DMS153 treated with DMSO at 0.1 percent for 48 hours (cell line): ENCODE data around the gene HEMK1.

Experiments used
- DNase-seq: peaks from one replicate; lab custom pipeline; 2025; ENCODE audit not compliant: unreplicated experiment; lab: John Stamatoyannopoulos, UW

Gene HEMK1, protein sequence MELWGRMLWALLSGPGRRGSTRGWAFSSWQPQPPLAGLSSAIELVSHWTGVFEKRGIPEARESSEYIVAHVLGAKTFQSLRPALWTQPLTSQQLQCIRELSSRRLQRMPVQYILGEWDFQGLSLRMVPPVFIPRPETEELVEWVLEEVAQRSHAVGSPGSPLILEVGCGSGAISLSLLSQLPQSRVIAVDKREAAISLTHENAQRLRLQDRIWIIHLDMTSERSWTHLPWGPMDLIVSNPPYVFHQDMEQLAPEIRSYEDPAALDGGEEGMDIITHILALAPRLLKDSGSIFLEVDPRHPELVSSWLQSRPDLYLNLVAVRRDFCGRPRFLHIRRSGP

DNA sequence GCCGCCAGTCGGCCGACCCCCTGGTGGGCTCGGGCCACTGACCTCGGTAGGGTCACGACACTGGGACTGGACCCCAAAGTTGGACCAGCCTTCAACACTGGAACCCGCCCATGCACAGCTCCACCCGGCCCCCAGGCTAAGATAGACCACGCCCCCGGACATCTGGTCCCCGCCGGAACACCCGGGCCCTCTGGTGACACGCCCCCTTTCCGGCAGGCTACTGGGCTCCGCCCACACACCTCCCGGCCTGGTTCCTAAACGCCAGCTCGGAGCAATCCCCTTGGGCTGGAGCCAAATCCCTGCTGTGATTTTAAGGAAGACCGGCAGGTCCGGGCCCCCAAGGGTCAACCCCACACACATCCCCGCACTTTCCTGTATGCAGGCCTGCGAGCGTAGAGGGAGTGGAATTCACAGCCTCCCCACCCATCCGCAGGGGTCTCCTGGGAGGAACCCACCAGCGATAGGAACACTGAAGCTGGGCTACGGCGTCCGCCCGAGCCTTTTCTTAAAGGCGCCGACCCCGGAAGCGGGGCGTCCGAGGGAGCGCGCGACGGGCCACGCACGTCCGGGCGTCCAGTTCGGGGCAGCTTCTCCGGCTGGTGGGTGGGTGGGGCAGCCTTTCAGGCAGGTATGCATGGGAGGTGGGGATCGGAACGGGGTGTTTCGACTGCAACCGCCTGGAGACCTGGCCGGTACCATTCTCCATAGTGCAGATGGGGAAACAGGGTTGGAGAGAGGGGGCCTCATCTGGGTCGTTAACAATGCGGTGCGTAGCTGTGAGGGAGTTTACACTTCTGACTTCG is at the start of gene HEMK1:
Gene HEMK1 (plus strand): TSS at position 576 of the 803 bp plus-strand sequence. CDS start 1,583 bp downstream, outside the sequence.
- peak; percentile 53 for DNase-seq

DNA sequence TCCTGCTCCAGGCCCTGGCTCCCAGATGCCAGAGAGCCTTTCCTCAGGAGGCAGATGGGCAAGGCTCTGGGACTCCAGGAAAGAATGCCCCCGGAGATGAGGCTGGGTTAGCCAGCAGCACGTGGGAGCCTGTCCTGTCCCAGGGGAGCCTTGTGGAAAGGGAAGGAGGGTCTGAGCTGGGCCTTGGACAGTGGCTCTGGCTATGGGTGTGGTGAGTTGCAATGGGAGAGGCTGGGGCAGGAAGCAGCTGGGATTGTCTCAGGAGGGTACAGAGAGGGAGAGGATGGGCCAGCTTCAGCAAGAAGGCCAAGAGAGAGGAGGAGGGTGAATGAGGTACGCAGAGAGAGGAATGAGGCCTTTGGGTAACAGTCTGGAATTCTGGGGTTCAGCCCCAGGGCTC is 48.5 kb upstream of the HEMK1 start:
- no peak for DNase-seq

DNA sequence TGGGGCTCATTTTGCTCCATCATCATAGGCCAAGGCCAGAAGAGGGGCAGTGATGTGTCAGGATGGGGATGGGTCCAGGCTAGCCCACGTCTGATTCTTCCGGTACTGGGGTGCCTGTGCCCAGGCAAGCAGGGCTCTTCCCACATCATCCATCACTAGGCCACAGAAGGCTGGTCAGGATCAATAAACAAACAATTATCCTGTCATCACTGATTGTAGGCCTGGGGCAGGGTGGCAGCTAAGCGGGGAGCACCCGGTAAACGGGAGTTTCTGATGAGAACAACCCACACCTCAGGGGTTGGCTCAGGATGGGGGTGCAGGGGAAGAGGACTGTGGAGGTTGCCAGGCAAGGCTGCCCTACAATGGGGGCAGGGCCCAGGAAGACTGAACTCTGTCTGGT is 47.8 kb upstream of the HEMK1 start:
- DNase-seq: no peak

DNA sequence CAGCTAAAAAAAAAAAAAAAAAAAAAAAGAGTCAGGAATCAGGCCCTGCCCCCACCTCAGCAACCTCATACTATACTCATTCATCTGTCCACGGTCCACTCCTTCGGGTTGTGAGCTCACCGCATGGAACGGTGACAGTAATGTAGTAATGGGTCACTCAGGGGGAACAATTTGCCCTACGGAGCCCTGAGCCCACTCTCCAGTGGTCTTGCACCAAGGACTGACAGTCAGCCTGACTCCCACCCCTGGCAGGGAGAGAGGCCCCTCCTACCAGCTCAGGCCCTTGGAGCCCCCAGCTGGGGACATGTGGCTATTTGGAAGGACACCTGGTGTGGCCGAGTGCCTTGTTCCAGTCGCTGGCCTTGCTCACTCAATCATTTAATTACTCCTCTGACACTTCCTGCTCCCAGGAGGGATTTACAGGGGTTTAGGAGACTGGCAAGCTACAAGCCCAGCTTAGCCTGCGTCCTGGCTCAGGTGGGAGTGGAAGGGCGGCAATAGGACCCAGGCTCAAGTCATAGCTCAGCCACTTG is 46.0 kb upstream of the HEMK1 start:
- DNase-seq: no peak

DNA sequence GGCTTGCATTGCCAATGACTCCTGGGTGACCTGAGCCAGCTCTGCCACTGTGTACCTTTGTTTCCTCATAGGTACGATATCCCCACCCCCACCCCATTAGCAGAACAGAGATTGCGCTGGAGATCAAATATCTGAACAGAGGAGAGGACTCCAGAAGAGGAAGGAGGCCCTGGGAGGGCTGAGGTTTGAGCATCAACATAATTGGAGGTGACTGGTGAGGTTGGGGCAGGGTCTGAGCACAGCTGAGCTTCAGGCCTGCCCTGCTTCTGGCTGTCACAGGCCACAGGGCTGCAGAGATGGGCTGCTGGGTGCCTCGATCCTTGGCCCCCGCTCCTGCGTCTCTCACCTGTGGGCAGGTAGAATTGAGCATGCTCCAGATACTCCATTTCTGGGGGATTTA is 44.6 kb upstream of the HEMK1 start:
- no peak for DNase-seq

DNA sequence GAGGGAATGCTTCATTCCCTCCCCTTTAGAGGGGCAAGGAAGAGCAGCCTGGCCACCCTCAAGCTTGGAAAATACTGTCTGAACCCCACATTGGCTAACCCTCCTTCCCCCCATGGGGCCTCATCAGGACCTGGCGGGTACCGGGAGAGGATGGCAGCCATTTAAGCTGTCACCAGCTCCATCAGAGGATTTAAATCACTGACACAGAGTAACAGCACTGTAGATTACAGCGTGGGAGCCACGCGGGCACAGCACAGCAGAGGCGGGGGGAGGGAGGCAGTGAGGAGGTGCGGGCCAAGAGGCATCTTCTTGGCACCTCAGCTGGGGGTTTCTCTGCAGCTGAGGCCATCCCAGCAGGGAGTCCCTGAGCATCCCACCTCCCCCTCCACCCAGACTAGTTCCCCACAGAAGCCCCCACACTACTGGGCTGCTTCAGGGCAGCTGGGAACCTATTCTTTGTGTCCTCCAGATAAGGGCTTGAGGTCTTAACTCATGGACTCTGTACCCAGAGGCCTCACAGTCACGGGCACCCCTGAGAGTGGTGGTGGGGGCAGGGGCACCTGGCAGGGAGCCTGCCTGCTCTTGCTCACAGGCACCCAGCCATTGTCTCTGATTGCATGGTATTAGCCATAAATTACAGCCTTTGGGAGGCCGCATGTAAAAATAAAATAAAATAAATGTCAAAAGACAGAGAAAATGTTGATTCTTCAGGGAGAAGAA is 44.0 kb upstream of the HEMK1 start:
- no peak for DNase-seq

DNA sequence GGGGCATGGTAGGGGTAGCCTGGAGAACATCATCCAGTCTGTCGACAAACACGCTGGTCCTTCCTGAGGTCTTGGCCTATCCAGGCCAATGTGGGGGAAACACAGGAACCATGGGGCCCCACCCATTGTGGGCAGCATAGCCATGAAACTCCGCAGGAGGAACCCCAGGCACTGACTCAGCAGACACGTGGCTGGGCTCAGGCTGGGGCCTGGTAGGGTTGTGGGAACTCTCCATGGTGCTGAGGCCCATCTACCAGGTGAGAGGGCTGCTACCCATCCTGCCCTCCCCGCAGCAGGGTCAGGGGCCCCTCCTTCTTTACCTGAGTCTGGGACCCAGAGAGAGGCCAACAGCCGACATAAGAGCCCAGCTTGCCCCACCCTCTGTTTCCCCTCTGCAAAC is 43.3 kb upstream of the HEMK1 start:
- DNase-seq: no peak

DNA sequence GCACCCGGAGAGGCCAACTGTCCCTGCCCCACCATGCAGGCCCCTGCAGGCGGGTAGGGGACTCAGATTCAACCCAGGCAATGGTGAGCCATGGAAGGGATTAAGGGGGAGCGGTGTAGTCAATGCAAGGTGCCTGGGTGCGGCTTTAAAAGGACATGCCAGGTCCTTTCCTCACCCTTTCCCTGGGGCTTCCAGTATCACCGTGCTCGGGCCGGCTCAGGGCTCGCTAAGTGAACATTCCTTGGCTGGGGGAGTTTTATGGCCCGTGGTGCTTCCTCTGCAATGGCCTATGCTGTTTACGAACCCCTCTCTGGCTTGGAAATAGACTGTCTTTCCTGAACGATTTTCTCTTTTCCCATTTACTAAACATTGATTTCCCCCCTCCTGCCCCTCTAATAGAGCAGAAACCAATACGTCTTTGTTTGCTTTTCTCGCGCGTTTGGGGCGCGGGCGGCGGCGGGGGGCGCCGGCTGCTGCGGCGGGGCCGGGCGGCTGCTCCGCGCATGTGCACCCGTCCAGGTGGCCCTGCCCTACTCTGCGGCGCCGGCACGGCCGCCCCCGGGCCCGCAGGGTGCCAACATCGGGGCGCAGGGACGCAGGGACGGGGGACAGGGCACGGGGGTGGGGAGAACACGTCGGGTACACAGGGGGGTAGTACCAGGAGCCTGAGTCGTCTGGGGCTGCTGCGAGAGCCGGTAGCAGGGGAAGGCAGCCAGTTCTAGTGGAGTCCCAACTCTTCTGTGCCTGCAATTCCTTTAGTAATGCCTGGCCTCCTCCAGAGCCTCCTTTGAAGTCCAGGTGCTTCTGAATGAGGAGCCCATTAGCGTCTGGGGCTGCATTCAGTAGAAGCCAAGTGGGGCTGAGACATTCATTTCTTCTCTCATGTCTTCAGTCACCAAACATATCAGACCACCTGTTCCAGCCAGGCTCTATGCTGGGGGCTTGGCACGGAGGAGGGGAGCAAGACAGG is 39.0 kb upstream of the HEMK1 start:
- DNase-seq: no peak

DNA sequence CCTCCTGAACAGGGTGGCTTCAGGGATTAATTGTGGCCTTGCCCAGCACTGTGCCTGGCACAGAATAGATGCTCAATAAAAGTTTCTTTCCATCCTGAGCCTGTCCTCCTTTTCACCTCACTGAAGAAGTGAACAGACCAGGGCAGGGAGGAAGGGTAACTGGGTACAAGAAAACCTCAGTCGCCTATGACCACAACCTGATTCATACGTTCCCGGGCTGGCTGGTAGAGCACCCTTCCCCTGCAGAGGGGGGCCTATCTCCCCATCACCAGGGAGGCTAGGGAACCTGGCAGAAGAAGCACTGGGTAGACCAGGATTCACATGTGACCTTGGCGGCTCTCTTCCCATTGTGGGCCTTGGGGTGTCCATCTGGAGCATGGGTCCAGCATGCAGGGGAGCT is 38.1 kb upstream of the HEMK1 start:
- no peak for DNase-seq

DNA sequence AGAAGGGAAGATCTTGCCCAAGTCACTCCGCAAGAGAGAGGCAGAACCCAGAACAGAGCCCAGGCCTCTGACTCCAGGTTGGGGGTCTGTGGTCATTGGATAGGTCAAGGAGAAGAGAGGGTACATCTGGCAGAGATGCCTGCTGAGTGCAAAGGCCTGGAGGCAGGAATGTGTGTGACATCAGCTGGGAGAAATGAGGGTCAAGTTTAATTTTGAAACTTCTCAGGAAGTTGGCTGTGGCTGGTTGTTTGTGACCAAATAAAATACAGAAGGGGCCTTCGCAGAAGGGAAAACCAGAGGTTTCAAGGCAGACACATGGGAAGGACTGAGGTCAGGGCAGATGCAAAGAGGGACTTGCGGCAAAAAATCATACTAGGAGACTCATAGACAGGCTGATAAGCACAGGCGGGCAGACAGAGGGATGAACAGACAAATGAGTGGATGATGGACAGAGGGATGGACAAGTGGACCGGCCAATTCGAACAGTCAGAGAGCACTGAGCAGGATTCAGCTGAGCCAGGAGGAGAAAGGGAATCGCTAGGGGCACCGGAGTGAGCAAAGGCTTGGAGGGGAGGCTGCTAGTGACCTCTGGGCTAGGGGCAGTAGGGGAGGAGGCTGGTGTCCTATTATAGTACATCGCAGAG is 37.1 kb upstream of the HEMK1 start:
- no peak for DNase-seq

DNA sequence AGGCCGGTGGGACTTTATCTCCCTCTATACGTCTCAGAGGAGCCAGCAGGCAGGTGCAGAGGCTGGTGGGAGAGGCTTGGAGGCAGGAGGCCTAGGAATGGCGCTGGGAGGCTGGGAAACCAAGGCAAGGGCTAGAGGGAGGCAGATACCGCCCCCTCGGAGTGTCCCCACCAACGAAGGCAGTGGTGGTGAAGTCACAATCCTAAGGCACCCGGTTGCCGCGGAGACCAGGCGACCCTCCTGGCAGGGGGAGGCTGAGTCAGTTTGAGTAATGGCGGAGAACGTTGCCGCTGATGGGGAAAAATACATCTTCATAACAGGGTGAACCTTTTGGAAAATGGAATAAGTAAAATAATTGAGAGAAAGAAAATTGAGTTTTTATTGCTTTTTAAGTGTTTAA is 36.0 kb upstream of the HEMK1 start:
- DNase-seq: no peak

DNA sequence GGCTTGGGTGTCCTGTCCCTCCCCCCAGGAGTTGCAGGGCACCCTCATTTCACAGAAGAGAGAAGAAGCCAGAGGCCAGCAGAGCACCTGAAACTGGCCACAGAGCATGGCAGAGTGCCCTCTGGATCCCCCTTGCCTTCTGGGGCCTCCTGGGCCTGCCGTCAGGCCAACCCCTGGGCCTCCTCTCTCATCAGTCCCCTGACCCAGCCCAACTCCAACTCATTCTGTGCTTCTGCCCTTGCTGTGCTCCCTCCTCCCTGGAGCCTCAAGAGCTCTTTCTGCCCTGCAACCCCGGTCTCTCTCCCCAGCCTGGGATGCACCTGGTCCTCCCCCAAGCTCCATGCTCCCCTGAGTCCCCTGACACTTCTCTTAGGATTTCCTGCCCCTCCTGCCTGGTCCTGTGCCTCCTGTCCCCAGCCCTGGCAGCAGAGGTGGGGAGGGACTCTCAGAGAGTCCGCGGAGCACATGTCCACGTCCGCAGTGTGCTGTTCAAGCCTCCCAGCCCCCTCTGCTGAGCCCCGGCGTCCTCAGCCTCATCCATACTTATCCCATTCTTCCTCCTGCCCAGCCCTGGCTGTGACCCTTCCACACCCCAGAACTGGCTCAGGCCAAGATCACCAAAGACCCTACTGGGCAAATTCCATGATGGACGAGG is 35.4 kb upstream of the HEMK1 start:
- DNase-seq: no peak

DNA sequence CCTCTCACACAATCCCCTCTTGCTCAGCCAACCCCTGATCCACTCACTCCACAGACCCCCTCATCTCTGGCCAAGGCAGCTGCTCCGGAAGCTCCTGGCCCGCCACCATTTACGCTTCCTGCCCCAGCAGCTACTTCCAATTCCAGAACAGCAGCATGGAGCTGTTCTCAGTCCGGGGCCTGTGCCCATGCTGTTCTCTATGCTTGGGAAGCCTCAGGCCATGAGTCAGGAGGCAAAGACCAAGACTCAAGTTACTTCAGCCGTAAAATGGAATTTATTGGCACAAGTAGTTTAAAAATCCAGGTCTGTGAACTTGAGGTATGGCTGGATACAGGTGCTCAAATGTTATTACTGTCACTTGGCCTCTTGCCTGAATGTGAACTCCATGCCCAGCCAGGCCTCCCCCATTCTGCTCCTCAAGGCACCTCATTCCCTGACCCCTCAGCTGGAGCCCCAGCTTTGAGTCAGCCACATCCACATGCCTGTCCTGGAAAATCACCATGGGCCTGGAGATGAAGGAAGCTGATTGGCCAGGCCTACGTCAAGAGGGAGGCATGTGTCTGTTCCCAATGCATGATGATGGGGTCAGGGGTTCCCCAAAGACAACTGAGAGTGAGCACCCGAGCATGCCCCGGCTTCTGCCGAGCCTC is 34.5 kb upstream of the HEMK1 start:
- DNase-seq: no peak

DNA sequence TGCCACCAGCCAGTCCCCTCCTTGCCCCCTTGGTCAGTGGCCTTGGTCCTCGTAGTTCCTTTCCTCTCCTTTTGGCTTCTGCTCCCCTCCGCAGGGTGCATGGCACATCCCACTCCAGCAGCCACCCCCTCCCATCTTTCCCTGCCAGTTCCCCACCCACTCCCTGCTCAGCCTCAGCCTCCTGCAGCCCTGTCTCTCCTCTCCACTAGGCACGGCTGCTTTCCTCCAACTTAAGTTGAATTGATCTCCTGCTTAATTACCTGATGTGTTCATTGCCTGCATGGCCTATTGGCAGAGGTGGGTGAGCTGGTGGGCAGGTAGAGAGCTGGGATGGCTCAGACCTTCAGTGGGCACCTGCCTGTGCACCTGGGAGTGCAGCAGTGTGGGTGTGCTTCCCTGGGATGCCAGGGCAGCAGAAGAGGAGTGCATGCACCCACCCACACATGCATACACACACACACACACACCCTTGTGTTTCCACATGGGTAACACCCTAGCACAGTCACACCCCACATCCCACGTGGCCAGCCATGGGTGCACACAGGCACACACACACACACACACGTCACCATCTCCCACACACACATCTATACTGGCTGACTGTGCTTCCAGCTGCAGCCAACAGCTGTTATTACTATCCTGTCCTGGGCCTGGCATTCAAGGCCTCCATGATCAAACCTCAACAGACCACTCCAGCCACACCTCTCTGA is 32.7 kb upstream of the HEMK1 start:
- no peak for DNase-seq

DNA sequence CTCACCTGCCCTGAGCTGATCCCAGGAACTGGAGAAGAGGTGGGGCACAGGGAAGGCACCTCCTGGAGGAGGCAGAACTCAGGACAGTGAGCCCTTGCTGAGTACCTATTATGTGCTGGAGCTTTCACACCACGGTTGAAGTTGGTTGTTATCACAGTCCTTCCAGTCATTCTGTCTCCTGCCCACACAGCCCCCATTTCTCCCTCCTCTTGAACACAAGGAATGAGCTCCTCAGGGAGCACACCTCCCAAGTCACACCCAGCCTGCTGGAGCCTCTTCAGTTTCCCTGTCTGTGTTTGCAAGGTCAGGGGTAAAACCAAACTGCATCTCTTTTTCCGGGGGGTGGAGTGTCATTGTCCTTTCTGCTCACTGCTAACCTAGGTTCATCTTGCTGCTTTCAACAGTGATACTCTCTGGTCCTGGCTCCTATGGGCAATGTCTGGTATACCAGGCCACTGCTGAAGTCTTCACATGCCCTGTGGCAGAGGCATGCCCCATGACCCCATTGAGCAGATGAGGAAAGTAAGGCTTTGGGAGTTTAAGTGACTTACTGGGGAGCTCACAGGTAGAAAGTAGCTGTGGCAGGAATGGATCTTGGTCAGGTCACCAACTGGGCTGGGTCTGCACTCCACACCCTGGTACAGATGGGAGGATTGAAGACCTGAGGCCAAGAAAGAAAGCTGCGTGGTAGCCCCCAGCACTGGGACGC is 31.7 kb upstream of the HEMK1 start:
- DNase-seq: no peak

DNA sequence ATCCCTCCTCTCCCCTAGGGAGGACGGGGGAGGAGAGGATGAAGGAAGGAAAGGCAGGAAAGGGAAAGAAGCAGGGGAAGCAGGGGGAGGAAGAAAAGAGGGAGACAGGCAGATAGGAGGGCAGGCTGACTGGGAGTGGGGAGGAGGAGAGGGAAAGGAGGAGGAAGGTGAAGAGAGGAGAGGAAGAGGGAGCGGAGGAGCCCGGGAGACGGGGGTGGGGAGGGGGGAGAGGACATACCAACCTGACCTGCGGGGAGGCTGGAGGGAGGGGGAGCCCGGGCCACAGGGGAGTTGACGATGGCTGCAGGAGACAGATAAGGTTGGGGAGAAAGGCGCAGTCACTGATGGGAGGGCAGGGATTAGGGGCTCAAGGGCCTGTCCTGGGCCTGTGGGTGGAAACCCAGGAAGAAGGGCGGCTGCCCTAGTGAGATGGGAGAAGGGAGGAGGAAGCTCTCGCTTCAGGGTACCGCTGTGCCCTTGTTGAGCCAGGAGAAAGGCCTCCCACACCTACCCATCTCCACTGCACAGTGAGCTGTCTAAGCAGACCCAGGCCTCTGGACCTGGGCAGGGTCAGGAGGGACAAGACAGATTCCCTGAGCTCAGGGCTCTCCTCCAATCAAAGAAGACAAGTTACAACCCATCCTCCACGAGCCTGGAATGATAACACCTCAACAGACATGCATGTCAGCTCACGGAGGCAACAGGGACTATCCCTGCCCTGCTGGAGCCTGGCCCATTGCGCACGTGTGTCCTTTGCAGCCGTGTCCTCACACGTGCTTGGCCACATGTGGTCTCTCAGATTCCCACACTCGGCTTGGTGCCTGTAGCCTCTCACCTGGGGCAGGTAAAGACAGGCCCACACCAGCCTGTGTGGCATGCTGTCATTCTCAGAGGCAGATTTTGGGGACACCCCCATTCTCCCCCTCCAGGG is 29.7 kb upstream of the HEMK1 start:
- no peak for DNase-seq
